ENCODE data around the gene GORASP1.
A peak's percentile ranks its signal among the peaks of the same experiment; 100 is the strongest.
"Not testable (repeated sequence)": the region's sequence is repeated elsewhere in the genome, so short reads cannot be mapped to it uniquely, and the experiment has no call there.

The GORASP1 gene

GRCh38 chr3:39065197-39065596 is 42.2 kb downstream of the GORASP1 start:
- DNase-seq (ENCODE audit: low spot score): peak; percentile 50

GRCh38 chr3:39064646-39065045 is 42.8 kb downstream of the GORASP1 start:
- no peak for DNase-seq (ENCODE audit: low spot score)

GRCh38 chr3:39063143-39063542 is 44.3 kb downstream of the GORASP1 start:
- DNase-seq (ENCODE audit: low spot score): no peak

GRCh38 chr3:39062180-39062579 is 45.2 kb downstream of the GORASP1 start:
- no peak for DNase-seq (ENCODE audit: low spot score)

GRCh38 chr3:39061228-39061627 is 46.2 kb downstream of the GORASP1 start:
- not testable (repeated sequence) for DNase-seq (ENCODE audit: low spot score)

- DNase-seq (ENCODE audit: low spot score): no peak
Measured at GRCh38 chr3:39056151-39056550, 51.3 kb downstream of the GORASP1 start.

GRCh38 chr3:39053696-39054095 is 53.7 kb downstream of the GORASP1 start:
- DNase-seq (ENCODE audit: low spot score): no peak

GRCh38 chr3:39052583-39052982 is 54.8 kb downstream of the GORASP1 start:
- DNase-seq (ENCODE audit: low spot score): no peak

GRCh38 chr3:39051649-39052561 is 55.5 kb downstream of the GORASP1 start, which contains the start of the genes SCN11A and WDR48:
TSS of gene SCN11A (minus strand) at chr3:39051944. CDS start at chr3:38950362, 101,582 bp downstream.
TSS of gene WDR48 (plus strand) at chr3:39052016. CDS start at chr3:39052026, 10 bp downstream.
- DNase-seq (ENCODE audit: low spot score): peak; percentile 94

- no peak for DNase-seq (ENCODE audit: low spot score)
Measured at GRCh38 chr3:39050029-39050428, 57.4 kb downstream of the GORASP1 start.

Data from globus pallidus (tissue), 1 donor.